CD4-positive, alpha-beta T cell treated with Interleukin-15 for 4 hours (primary cell): ENCODE data around the gene ZNF154.
"Not testable (repeated sequence)": the region's sequence is repeated elsewhere in the genome, so short reads cannot be mapped to it uniquely, and the experiment has no call there.

Source experiments
- DNase-seq: peaks from one replicate; pipeline ENCODE4 v3.0.0-alpha.2; 2020; ENCODE audit warnings: low spot score

The ZNF154 gene

DNA sequence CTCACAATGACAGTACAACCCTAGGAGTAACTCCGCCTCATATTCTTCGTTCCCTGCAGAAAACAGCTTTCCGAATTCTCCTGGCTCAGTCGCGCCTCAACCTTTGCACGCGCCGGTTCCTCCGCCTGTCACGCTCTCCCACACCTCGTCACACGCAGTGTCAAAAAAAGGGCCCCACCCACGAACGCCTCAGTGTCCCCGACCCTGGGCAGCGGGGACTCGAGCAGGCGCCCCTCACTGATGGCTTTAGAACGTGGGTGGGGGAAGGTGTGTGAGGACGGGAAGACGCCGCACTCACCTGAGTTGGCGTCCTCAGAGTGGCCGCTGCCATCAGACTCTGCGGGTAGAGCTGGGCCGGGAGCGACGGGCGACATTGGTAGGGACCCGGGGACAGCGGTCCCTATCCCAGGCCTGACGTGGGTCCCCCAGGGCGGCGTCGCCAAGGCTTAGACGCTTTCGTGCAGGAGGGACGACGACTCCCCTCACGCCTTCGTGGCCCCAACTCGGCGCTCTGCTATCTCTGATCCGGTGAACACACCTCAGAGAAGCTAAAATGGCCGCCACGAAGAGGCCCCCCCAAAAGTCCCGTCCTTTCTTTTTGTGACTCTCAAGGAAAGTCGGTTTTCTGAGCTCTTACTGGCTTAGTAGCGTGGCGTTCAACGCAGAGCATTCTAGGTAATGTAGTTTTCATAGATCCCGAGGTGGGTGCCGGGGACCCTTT is at the start of gene ZNF154:
TSS of gene ZNF154 (minus strand) at position 564 of the 721 bp plus-strand sequence. CDS start at position 331, 233 bp downstream.
- peak; percentile 72 for DNase-seq

DNA sequence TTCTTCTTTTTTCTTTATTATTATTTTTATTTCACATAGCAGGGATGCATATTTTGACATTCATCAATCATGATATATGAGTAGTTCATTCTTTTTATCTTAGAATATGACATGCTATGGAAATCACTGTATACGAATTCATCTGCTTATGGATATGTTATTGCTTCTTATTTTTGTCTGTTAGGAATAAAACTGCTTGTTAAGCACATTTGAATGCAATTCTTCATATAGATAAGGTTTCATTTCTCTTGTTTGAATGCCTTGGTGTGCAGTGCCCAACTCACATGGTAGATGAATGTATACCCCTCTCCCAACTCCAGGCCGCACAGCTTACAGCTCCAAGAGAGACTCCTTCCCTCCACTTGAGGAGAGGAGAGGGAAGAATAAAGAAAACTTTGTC is 48.9 kb upstream of the ZNF154 start:
- no peak for DNase-seq

DNA sequence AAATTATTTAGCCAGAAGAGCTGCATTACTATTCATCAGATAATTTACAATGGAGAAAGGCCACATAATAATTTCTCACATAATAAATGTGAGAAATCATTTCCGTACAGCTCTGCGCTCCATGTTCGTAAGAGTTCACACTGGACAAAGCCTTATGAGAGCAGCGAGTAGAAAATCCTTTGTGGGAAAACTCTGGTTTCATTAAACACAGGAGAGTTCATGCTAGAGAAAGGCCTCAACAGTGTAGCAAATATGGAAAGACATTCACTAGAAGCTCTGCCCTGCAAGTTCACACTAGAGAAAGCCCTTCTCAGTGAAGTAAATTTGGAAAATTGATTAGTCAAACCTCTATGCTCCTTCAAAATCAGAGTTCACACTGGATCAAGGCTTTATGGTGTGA is 46.0 kb upstream of the ZNF154 start:
- DNase-seq: no peak

GRCh38 chr19:57754091-57754673 is 45.2 kb upstream of the ZNF154 start:
- DNase-seq: no peak

DNA sequence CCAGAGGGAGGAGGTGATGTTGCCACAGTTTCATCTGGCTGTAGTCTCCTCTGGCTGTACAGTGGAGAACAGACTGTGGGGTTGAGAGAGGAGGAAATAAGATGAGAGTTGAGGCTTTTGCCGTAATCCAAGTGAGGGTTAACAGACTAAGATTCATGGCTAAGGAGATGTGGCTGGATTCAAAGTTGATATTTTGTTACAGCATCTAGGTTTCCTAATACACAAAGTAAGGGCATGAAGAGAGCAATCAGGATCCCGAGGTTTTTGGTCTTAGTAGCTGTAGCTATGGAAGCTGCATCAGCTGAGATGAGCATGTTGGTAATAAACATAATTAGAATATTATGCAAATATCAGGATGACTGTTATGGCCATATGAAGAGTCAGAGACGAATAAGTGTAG is 39.0 kb upstream of the ZNF154 start:
- DNase-seq: no peak

DNA sequence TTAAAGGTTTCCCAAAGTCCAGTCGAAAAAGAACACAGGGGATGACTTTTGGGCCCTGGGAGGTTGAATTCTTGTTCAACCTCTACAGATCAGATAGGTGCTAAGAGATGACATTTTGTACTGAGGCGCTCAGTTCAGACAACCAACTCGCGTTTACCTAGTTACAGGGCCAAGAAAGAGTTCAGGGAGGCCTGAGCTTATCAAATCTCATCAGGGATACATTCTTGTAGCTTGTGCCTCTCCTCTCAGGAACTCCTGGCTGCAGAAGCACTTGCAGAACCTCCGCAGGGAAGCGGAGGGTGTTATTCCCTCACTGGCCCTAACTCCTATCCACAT is 38.4 kb upstream of the ZNF154 start:
- no peak for DNase-seq

DNA sequence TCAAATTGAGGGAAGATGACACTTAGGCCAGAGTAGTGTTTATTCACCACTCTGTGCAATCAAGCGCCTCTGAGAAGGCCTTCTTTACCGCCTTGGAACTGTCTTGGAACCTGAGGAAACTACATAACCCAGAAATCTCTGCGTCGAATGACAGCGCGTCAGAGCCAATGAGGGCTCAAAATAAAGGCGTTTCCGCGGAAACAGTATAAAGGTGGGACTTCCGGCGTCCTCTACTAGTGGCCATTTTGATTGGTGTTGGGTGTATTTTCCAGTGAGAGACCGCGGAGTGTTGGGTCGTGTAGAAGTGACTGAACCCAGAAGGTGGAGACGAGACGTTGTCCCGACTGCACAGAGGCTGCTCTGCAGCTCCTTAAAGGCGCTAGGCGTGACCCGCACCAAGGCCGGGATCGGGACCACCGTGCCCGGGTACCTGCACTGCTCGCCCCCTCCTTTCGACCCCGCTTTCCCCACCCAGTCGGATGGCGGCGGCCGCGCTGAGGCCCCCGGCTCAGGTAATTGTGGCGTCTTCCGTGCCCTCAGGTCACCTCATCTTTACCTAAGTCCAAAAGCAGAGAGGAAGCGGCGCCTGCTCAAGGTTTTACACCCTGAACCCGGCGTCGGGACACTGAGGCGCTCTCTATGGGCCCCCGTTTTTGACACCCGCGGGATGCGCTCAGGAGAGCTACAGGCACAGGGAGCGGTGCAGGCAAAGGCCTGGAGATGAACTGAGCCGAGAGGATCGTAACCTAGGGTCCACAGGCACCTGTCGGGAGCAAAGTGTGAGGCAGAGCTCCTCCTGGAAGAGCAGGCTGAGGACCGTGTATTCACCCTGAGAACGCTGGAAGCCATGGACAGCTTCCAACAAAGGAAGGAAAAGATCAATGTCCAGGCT is 37.8 kb upstream of the ZNF154 start, which contains the start of gene ZNF776:
TSS of gene ZNF776 (plus strand) at position 236 of the 892 bp plus-strand sequence. CDS start at position 480, 244 bp downstream.
- DNase-seq: peak; percentile 90

GRCh38 chr19:57738770-57739169 is 29.8 kb upstream of the ZNF154 start:
- not testable (repeated sequence) for DNase-seq

DNA sequence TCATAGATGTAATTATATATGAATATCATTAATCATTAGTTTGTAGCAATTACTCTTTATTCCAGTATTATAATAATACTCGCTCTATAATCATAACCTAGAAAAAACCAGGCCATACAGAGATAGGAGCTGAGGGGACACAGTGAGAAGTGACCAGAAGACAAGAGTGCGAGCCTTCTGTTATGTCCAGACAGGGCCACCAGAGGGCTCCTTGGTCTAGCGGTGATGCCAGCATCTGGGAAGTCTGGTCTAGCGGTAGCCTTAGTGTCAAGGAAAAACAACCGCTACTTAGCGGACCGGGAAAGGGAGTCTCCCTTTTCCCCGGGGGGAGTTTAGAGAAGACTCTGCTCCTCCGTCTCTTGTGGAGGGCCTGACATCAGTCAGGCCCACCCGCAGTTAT is 29.3 kb upstream of the ZNF154 start:
- DNase-seq: peak; percentile 41

DNA sequence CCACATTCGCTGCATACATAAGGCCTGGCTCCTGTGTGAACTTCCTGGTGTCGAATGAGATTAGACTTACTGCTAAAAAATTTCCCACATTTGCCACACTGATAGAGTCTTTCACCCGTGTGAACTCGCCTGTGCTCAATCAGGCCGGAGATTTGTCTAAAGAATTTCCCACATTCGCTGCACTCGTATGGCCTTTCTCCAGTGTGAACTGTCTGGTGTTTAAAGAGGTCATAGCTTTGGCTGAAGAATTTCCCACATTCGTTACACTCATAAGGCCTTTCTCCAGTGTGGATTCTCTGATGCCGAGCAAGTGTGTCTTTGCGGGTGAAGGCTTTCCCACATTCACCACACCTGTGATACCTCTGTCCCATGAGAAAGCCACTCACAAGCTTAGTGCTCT is 11.9 kb upstream of the ZNF154 start:
- no peak for DNase-seq

DNA sequence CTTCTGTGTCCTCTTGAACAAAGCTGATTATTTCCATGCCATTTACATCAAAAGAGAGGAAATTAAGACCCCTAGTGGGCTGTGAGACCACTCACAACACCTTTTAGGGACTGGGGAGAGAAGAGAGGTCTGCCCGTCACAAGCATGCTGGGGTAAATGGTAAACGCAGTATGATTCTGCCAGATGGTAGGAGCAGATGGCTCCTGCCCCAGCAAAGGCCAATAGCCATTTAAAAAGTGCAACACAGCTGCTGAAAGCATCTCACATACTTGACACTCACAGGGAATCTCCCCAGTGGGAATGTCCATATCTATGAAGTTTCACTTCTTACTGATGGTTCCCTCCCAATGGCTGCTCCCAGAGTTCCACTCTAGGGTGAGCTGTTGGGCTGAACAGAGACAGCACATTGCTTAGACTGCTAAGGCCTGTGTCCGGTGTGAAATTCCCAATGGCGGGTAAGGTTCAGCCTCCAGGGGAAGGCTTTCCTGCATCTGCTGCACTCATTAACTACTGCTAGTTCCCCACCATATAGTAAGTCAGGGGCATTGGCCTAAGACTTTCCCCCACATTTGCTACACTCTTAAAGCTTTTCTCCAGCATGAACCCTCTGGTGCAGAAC is 11.0 kb upstream of the ZNF154 start:
- DNase-seq: no peak

- no peak for DNase-seq
Measured at GRCh38 chr19:57719424-57719823, 10.4 kb upstream of the ZNF154 start.

- DNase-seq: no peak
Measured at GRCh38 chr19:57712222-57712621, 3.2 kb upstream of the ZNF154 start.

GRCh38 chr19:57709616-57710015 is 612 bp upstream of the ZNF154 start:
- DNase-seq: no peak

GRCh38 chr19:57706346-57706745 is 2.7 kb downstream of the ZNF154 start:
- no peak for DNase-seq

GRCh38 chr19:57701625-57702024 is 7.4 kb downstream of the ZNF154 start:
- DNase-seq: no peak

DNA sequence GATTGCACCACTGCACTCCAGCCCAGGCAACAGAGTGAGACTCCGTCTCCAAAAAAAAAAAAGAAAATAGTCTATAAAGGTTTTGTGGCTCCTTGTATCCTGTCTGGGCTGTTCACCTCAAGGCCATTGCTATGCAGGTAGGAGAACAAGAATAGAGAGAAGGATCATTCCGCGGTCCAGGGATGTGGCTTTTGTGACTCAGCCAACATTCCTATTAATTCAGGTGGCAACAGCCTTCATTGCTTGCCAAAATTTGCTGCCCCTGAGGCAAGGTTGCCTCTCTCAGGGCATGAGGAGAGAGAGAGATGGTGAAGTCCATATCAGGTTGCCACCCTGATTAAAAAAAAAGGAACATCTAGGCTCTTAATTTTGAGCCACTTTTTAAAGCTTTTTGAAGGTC is 19.3 kb downstream of the ZNF154 start:
- DNase-seq: no peak

DNA sequence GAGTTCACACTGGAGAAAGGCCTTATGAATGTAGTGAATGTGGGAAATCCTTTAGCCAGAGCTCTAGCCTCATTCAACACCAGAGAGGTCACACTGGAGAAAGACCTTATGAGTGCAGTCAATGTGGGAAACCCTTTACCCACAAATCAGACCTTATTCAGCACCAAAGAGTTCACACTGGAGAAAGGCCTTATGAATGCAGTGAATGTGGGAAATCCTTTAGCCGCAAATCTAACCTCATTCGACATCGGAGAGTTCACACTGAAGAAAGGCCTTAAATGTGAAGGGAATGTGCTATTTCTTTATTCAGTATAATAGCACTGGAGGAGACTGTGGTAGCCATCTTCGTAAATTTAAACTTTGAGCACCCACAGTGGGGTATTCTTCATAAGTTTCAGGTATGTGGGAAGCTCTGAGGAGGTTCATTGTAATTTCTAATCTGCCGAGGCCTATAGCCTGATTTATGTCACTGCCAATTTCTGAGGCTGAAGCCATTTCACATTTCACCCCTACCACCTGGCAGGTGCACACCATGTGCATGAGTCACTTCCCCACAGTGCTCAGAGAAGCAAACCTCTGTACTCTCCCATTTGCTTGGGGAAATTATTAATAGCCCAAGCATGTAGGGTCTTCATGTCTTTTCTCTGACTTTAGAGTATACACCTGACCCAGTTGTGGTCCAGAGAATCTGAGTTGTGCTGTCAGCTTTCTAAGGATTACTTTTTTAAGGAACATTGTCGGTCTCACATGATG is 20.8 kb downstream of the ZNF154 start:
- DNase-seq: no peak

- no peak for DNase-seq
Measured at GRCh38 chr19:57687363-57688010, 21.5 kb downstream of the ZNF154 start.

DNA sequence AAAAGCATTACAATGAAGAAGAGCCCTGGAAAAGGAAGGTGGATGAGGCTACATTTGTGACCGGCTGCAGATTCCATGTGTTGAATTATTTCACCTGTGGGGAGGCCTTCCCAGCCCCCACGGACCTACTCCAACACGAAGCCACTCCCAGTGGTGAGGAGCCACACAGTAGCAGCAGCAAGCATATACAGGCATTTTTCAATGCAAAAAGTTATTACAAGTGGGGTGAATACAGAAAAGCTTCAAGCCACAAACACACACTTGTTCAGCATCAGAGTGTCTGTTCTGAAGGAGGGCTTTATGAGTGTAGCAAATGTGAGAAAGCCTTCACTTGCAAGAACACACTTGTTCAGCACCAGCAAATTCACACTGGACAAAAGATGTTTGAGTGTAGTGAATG is 22.3 kb downstream of the ZNF154 start:
- no peak for DNase-seq

DNA sequence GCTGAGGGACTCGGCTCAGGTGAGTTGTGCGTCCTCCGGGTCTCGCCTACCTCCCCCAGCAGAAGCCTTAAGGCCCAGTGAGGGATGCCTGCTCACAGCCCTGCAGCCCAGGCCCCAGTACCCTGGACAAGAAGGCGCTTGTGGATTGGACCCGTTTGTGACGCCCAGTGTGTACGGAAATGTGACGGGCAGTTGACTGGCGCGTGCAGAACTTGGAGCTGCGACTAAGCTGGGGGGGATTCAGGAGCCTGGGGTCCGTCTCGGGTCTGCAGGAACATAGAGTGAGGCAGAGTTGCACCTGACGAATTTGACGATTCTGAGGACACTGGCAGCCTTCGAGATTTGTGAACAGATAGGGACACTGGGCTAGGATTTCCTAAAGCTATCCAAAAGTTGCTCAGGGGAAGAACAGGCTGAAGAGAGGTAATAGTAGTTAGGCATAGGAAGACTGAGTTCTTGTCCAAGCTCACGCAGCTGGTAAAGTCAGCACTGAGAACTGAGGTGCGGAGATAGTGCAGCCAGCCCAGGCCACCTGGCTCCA is 26.7 kb downstream of the ZNF154 start:
- no peak for DNase-seq
